ES-I3 (cell line): ENCODE results near the gene PEPD.

Experiments used
- H3K36me3 ChIP-seq: 2 replicates; pipeline ENCODE4 v1.6.1; 2013; ENCODE audit warnings: mild to moderate bottlenecking, low read length, control low read depth, moderate library complexity; ENCODE audit not compliant: insufficient read depth
- H3K4me1 ChIP-seq: 2 replicates; pipeline ENCODE4 v1.6.1; 2013; ENCODE audit warnings: mild to moderate bottlenecking, control low read depth, low read length; ENCODE audit not compliant: insufficient read depth
- H3K9ac ChIP-seq: 2 replicates; pipeline ENCODE4 v1.6.1; 2013; ENCODE audit warnings: low read depth, mild to moderate bottlenecking, low read length, moderate library complexity
- H3K9me3 ChIP-seq: 2 replicates; pipeline ENCODE4 v1.6.1; 2013; ENCODE audit warnings: mild to moderate bottlenecking, low read length, moderate library complexity; ENCODE audit not compliant: control insufficient read depth, insufficient read depth

Gene PEPD

DNA sequence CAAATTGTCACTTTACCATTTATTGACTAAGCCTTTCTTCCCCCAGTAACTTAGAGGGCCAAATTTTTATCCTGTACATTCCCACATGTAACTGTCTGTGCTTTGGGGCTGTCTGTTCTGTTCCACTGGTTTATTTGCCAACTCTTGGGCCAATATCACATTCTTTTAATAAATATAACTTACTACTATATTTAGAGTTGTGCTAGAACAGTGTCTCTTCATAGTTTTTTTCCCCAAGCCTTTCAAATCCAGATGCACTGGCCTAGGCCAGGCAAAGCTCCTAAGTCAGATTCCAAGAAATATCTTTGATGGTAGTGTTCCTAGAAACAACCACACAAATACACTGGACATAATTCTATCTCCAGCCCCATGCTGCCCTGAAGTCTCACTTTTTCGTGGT, 164.0 kb downstream of the PEPD start:
- Histone ChIP-seq H3K9me3 (no peaks in the 10 kb centered on the region; the same call in 1 of the 2 replicates), H3K9ac (no peak overlapping the region), H3K4me1 (no peaks in the 10 kb centered on the region), H3K36me3 (no peaks in the 10 kb centered on the region)

DNA sequence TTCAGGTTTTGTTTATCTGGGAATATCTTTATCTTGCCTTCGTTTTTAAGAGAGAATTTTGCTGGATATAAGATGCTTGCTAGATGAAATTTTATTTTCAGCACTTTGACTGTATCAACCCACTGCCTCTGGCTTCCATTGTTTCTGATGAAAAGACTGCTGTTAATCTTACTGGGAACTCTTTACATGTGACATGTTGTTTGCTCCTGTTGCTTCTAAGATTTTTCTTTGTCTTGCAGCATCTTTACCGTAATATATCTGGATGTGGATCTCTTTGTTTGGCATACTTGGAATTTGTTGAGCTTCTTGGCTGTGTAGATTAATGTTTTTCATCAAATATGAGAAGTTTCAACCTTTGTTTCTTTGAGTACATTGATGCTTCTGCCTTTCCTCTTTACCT, 166.1 kb downstream of the PEPD start:
- H3K9me3 ChIP-seq: no peaks in the 10 kb centered on the region; the same call in 1 of the 2 replicates

DNA sequence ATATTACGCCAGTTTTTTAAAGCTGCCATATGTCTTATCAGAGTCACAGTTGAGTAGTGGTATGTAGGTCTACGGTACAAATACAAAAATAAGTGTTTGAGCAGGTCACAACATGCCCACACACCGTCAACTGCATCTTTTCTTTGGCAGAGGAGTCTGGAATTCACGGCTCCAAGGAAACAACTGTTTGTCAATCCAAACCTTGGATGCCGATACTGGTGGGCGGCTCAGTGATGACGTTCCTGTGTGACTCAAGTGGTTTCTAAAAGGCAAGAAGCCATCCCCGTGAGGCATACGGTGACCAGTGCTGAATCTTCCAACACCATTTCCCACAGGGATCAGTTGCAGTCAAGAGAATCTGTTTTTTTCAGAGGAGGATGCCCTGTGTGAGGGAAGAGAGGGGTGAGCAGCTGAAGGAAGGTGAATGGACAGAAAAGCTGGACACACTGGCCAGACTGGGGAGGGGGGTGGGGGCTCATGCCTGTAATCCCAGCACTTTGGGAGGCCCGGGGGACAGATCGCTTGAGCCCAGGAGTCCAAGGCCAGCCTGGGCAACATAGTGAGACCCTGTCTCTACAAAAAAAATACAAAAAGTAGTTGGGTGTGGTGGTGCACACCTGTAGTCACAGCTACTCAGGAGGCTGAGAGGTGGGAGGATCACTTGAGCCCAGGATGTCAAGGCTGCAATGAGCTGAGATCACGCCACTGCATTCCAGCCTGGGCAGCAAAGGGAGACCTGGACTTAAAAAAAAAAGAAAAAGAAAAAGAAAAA, 170.9 kb downstream of the PEPD start:
- Histone ChIP-seq H3K9ac (no peak overlapping the region), H3K36me3 (no peaks in the 10 kb centered on the region)

More for the DNA sequence above, 166.1 kb downstream of the PEPD start:
- H3K9ac ChIP-seq: no peak overlapping the region
- no peaks in the 10 kb centered on the region for H3K36me3 ChIP-seq
- no peaks in the 10 kb centered on the region for H3K4me1 ChIP-seq

DNA sequence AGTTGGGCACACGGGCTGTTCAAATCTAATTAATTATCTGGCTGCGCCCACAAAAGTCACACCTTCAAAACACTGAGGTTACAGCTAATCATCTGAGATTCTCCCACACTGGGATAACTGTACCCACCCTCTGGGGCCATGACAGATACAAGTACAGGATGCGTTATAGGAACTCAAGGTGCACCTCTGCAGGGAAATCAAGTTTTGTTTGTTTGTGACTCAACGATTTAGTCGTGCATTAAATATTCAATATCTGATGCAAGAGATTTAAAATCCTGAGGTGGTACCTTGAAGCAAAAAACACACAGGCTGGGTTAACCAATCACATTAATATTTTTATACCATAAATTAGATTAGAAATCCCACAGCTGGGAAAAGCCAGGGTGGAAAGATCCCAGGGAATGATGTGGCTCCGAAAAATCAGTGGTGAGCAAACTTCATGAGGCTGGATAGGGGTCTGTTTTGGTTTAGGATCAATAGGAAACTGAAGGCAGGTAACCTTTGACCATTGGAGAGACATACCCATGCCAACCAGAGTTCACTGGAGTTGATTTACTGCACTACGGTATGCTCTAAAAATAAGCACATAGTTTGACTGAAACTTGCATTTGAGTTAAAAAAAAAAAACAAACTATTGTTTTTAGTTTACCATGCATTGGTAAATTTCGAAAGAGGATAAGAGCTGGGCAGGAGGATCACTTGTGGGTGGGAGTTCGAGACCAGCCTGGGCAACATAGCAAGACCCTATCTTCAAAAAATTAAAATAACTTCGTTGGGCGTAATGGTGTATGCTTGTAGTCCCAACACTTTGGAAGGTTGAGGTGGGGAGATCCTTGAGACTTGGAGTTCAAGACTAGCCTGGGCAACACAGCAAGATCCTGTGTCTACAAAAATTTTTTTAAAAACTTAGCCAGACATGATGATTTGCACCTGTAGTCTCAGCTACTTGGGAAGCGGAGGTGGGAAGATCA, 172.0 kb downstream of the PEPD start:
- H3K9me3 ChIP-seq: no peaks in the 10 kb centered on the region
- H3K36me3 ChIP-seq: no peaks in the 10 kb centered on the region
- no peak overlapping the region for H3K9ac ChIP-seq
- no peaks in the 10 kb centered on the region for H3K4me1 ChIP-seq

More for the DNA sequence above, 170.9 kb downstream of the PEPD start:
- H3K9me3 ChIP-seq: no peaks in the 10 kb centered on the region; the same call in 1 of the 2 replicates
- no peaks in the 10 kb centered on the region for H3K4me1 ChIP-seq

DNA sequence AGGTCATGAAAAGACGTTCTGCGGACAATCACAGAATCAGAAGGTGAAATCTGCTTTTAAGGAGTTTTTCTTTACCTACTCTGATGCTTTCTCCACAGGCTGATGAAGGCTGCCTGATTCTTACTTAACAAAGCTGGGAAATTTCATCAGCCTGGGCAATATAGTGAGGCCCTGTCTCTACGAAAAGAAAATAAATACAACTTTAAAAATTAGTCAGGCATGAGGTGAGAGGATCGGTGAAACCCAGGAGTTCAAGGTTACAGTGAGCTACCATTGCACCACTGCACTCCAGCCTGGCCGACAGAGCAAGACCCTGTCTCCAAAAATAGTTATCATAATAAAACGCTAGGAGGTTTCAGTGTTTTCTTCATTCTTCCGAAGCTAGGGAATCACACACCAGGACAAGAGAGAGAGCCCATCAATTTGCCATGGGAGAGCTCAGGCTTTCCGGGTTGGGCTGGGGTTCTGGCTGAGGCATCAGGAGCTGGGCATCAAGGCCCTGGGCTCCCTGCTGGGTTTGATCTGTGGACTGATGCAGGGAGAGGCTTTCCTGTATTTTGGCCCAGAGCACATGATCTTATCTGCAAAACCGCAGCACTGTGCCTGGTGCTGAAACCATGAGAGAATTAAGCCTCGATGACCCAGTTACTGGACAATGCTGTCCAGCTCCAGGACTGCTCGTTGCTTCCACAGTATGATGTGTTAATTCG, 173.1 kb downstream of the PEPD start:
- H3K4me1 ChIP-seq: no peaks in the 10 kb centered on the region
- no peaks in the 10 kb centered on the region for H3K36me3 ChIP-seq
- H3K9me3 ChIP-seq: no peaks in the 10 kb centered on the region
- no peak overlapping the region for H3K9ac ChIP-seq

DNA sequence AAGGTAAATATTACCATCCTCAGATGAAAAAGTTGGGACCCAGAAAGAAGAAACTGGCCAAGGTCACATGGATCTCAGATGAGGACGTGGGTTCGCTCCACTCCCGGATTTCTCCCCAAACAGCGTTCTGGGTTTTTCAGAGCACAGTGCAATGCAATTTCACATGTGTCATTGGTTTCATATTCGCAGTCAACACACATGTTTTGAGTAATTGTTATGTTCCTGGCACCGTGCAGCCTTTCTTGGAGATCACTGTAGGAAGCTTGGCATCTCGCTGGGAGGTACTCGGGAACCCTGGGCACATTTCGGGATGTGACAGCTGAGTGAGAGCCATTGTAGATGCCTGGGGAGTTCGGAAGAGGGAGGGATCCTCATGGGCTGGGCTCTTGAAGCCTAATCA, 174.3 kb downstream of the PEPD start:
- no peaks in the 10 kb centered on the region for H3K4me1 ChIP-seq
- H3K9ac ChIP-seq: no peak overlapping the region
- H3K9me3 ChIP-seq: no peaks in the 10 kb centered on the region
- H3K36me3 ChIP-seq: no peaks in the 10 kb centered on the region

DNA sequence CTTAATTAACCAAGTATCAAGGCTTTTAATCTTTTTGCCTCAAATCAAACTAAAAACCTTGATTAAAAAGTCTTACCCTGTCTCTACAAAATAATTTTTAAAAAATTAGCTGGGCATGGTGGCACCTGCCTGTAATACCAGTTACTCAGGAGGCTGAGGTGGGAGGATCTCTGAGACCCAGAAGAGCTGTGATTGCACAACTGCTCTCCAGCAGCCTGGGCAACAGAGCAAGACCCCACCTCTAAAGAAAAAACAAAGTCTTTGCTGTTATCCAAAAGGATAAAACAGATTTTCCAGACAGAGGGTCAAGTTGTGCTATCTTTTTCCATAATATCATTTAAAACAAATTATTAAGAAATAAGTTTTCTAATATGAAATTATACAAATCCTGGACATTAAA, 174.9 kb downstream of the PEPD start:
- no peaks in the 10 kb centered on the region for H3K4me1 ChIP-seq
- no peak overlapping the region for H3K9ac ChIP-seq
- H3K9me3 ChIP-seq: no peaks in the 10 kb centered on the region
- H3K36me3 ChIP-seq: no peaks in the 10 kb centered on the region

DNA sequence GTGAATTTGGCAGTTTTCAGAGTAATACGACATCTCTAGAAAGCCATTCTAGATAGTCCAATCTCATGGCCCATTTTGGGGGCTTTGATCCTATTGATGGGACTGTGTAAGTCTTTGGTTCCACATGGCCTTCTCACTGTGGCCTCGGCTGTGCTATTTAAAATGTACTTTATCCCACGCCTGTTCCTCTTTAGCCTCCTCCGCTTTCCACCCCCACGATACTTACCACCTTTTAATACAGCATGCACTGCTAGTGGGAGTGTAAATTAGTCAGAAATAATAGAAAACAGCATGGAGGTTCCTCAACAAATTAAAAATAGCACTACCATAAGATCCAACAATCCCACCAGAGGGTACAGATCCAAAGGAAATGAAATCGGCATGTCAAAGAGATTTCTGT, 176.4 kb downstream of the PEPD start:
- H3K9ac ChIP-seq: no peak overlapping the region
- H3K36me3 ChIP-seq: no peaks in the 10 kb centered on the region
- no peaks in the 10 kb centered on the region for H3K4me1 ChIP-seq
- no peaks in the 10 kb centered on the region for H3K9me3 ChIP-seq

DNA sequence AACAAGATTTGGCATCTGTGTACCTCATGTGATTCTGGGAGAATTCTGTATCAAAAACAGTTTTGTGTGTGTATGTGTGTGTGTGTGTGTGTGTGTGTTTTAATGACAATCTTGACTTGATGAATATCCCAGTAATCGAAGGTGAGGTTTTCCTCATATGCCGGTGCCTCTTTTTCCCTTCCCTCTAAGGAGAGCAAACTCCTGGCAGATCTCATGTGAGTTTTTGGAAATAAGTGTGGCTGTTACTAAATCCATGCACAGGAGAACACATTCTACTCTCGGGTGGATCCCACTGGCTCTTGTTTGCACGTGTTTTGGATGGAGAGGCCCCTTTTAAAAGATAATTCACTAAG, 177.0 kb downstream of the PEPD start:
- Histone ChIP-seq H3K36me3 (no peaks in the 10 kb centered on the region), H3K9ac (no peak overlapping the region), H3K4me1 (no peaks in the 10 kb centered on the region), H3K9me3 (no peaks in the 10 kb centered on the region)

DNA sequence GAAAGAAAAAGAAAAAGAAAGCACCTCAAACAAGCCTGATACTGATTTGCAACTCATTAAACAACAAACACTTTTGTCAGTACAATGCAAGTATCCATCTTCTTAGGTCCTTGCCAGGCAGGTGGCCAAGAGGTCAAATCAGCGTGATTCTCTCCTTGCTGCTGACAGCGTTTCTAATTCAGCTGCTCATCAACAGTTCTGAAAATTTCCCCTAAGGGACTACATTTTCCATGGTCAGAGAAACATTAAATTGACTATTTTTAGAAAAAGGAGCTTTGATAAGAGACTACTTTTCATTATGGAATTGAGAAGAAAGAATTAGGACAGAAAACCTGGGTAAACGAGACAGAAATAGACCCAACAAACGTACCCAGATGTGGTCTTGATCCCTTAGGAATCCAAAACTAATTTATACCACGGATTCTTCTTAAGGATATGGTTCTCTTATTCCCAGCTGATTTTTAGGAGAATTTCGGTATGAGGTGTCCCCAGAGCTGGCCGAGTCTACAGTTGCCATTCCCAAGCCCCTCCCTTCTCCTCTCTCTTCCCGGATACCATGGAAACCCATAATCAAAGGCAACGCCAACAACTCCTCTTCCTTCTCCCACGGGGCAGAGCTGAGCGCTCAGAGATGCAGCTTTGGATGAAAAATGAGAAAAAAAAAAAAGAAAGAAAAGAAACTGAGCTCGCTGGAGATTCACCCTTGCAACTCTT, 177.6 kb downstream of the PEPD start:
- H3K4me1 ChIP-seq: no peaks in the 10 kb centered on the region
- H3K36me3 ChIP-seq: no peaks in the 10 kb centered on the region
- H3K9ac ChIP-seq: no peak overlapping the region
- H3K9me3 ChIP-seq: no peaks in the 10 kb centered on the region

DNA sequence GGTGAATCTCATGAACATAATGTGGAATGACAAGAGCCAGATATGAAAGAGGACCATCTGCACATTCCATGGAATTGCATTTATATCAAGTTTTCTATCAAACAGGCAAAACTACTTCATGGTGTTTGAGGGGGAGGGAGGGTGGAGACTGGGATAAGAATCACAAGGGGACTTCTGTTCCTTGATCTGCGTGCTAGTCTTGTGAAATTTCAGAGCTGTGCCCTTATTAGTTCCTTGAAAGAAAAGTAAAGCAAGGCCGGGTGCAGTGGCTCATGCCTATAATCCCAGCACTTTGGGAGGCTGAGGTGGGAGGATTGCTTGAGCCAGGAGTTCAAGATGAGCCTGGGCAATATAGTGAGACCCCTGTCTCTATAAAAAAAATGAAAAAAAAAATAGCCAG, 178.3 kb downstream of the PEPD start:
- no peaks in the 10 kb centered on the region for H3K36me3 ChIP-seq
- H3K9me3 ChIP-seq: no peaks in the 10 kb centered on the region

DNA sequence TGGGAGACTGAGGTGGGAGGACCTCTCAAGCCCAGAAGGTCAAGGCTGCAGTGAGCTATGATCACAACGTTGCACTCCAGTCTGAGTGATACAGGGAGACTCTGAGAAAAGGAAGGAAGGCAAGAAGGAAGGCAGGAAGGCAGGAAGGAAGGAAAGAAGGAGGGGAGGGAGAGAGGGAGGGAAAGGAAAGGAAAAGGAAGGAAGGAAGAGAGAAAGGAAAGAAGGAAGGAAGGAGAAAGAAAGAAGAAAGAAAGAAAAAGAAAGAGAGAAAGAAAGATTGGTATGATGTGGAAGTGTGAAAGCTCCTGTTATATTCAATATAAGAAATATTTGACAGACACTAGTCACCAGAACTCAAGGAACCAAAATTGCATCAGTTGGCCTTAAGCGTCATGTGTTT, 180.6 kb downstream of the PEPD start:
- Histone ChIP-seq H3K4me1 (no peaks in the 10 kb centered on the region), H3K9ac (no peak overlapping the region), H3K9me3 (no peaks in the 10 kb centered on the region), H3K36me3 (no peaks in the 10 kb centered on the region)

More for the DNA sequence above, 178.3 kb downstream of the PEPD start:
- H3K9ac ChIP-seq: no peak overlapping the region
- H3K4me1 ChIP-seq: no peaks in the 10 kb centered on the region

DNA sequence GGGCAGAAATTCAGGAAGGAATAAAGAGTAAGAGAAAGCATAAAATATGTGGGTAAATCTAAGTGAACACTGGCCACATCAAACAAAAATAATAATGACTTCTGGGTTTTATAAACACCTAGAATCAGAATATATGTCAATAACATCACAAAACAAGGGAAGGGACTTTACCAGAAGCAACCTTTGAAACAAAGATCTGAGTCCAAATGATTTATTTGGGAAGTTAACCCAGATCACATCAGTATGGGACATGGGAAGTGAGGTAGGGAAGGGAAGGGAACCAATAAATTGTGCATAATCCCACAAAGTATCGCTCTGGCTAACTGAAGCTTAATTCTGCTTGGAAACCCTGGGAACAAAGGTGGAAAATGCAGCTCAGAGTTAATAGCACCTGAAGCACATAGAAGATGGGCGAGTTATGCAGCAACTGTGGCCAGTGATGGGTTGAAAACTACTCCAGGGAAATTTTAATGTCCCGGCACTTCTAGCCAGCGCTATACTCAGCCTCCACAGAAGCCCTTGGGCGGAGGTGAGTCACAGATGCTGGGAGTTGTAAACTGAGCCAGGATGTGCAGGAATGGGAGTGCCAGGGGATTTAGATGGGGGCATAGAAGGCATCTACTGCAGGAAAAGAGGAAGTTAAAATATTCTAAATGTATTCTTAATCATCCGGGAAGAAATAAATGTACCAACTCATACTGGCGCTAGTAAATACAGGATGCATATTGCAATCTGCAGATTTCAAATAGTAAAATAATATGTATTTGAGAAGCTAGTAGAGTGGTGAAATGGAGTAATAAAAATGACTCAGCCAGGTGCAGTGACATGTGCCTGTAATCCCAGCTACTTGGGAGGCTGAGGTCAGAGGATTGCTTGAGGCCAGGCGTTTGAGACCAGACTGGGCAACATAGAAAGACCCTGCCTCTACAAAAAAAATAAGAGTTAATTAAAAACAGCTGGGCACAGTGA, 182.3 kb downstream of the PEPD start:
- Histone ChIP-seq H3K4me1 (no peaks in the 10 kb centered on the region), H3K9me3 (no peaks in the 10 kb centered on the region), H3K36me3 (no peaks in the 10 kb centered on the region), H3K9ac (no peak overlapping the region)
